ENCODE data around the gene LSAMP. TPM values are rescaled to one million over a fixed set of nuclear protein-coding genes. Genes with fewer than 3 reads are reported as not detected.

LSAMP gene
- total and polyA plus RNA-seq, 2 of the 4 experiments (the other 2 are of a cell fraction) = 7.9 to 8.0 TPM

DNA sequence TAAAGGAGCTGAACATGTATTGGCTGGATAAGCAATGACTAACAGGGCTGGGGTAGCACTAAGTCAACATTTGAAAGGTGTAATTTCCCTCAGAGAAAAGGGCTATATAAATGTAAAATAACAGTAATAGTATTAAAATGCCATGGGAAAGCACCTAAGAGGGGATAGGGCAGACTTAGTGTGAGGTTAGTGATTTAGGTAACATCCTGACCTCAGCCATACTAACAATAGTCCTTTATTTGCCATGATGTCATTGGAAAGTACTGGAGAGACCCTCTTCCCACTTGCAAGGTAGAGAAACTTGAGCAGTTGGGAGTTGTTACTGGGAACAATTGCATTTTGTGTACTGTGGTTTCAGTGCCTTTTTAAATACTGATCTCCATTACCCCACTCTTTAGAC, 103.4 kb downstream of the LSAMP start:
- Histone ChIP-seq H4K20me1 (ENCODE audit: insufficient read depth, low read length) (no peaks in the 10 kb centered on the region), H3K9ac (ENCODE audit: low read depth, low read length) (no peak overlapping the region), H4K91ac (ENCODE audit: insufficient read depth, low read depth, low read length) (no peak overlapping the region), H2BK120ac (ENCODE audit: low read depth, low read length) (no peak overlapping the region), H4K5ac (ENCODE audit: low read depth, low read length) (no peak overlapping the region), H2BK20ac (ENCODE audit: low read depth, low read length) (no peak overlapping the region), H3K9me3 (ENCODE audit: control insufficient read depth, insufficient read depth, low read length) (no peaks in the 10 kb centered on the region), H3K4me2 (ENCODE audit: low read depth, low read length) (no peak overlapping the region), H4K8ac (ENCODE audit: low read depth in 2 of 2, low read length in 2 of 2) (no peak overlapping the region), H2AK9ac (replicated peaks; ENCODE audit: low read depth, low read length, poor library complexity) (no peak overlapping the region), H2BK5ac (ENCODE audit: low read depth, low read length, poor library complexity, severe bottlenecking) (no peak overlapping the region), H3K4me1 (ENCODE audit: control insufficient read depth, insufficient read depth, low read length) (no peaks in the 10 kb centered on the region), H3K56ac (ENCODE audit: extremely low read depth, insufficient read depth, low read length) (no peak overlapping the region), H3K18ac (ENCODE audit: low read depth, low read length) (no peak overlapping the region), H3K27me3 (ENCODE audit: control insufficient read depth, insufficient read depth, low read length) (no peaks in the 10 kb centered on the region), H3K14ac (replicated peaks; ENCODE audit: low read depth, low read length) (no peak overlapping the region), H3K23ac (ENCODE audit: low read depth, low read length) (no peak overlapping the region), H3K9me1 (ENCODE audit: insufficient read depth, low read length) (no peaks in the 10 kb centered on the region), H3K4me3 (ENCODE audit: insufficient read depth, low read depth, low read length) (no peak overlapping the region), H3K4ac (ENCODE audit: low read depth, low read length) (no peak overlapping the region), H2AK5ac (ENCODE audit: low read depth, low read length) (no peak overlapping the region), H3K36me3 (ENCODE audit: control insufficient read depth, insufficient read depth, low read length) (no peaks in the 10 kb centered on the region), H2BK15ac (ENCODE audit: low read depth, low read length) (no peak overlapping the region), H3K27ac (ENCODE audit: insufficient read depth, low read length) (no peak overlapping the region), H2AFZ (replicated peaks; ENCODE audit: low read length, poor library complexity) (no peak overlapping the region), H3K79me1 (ENCODE audit: low read depth in 1 of 2, low read length in 2 of 2) (no peaks in the 10 kb centered on the region)
- dilution Hi-C loops (cut with HindIII; ENCODE audit: low sequenced_read_pairs, unreplicated experiment) = no loop called here
- DNase-seq (no peak), ATAC-seq (ENCODE audit: low read depth) (no peak)
- POLR2A ChIA-PET (ENCODE audit: unreplicated experiment) = no interaction called here
- BruUV-seq (replicated peaks) = no TSS peak
- TF ChIP-seq MXI1 (IDR thresholded peaks at IDR 0.05; ENCODE audit: borderline replicate concordance, low read depth, low read length) = no peak
- no peak for TF ChIP-seq ELK1 (IDR thresholded peaks at IDR 0.05; ENCODE audit: borderline replicate concordance, low read depth, low read length)
- TF ChIP-seq RFX5 (IDR thresholded peaks at IDR 0.05; ENCODE audit: low read depth, low read length) = no peak
- TF ChIP-seq CEBPB (IDR thresholded peaks at IDR 0.05; ENCODE audit: low read depth, low read length) = no peak
- TF ChIP-seq FOS (IDR thresholded peaks at IDR 0.05; ENCODE audit: low read depth, low read length) = no peak
- no peak for TF ChIP-seq CTCF (conservative IDR thresholded peaks at IDR 0.05; ENCODE audit: low read depth, low read length)
- CTCF ChIA-PET = no interaction called here
- intact Hi-C loops (cut with micrococcal nuclease) = no loop called here
- in situ Hi-C loops (cut with MboI; ENCODE audit: low sequenced_read_pairs) = no loop called here
